ENCODE measurements around the gene TULP3. TPM values are rescaled to one million over a fixed set of nuclear protein-coding genes. Genes with fewer than 3 reads are reported as not detected.

The TULP3 gene
- polyA plus RNA-seq, 4 donors, result 3.1 to 10.5 (median 5.5) TPM

- DNase-seq, result no peak
- H3K27ac ChIP-seq (ENCODE audit: low read depth in 1 of 3, low read length in 2 of 3), result no peak overlapping the region
- H3K9me3 ChIP-seq (ENCODE audit: control insufficient read depth in 2 of 2, insufficient read depth in 1 of 2, low read depth in 1 of 2, low read length in 1 of 2), result peaks cover 0 to 3% of the 10 kb centered on the region in 2 donors
- no peaks in the 10 kb centered on the region for H3K27me3 ChIP-seq (ENCODE audit: control insufficient read depth in 3 of 3, insufficient read depth in 3 of 3, low read length in 3 of 3)
- H3K4me1 ChIP-seq (ENCODE audit: control insufficient read depth in 3 of 3, insufficient read depth in 2 of 3, low read depth in 1 of 3, low read length in 2 of 3), result no peaks in the 10 kb centered on the region
- 96 to 100% (median 100%) methylated on average over 1 of the region's 1 CpG for WGBS, 3 donors
- no peaks in the 10 kb centered on the region for H3K36me3 ChIP-seq (ENCODE audit: control insufficient read depth in 3 of 3, insufficient read depth in 2 of 3, low read depth in 1 of 3, low read length in 3 of 3)
- no peak overlapping the region for H3K4me3 ChIP-seq (ENCODE audit: low read depth in 1 of 3, low read length in 3 of 3)
- FAIRE-seq, result no peak
Measured at GRCh38 chr12:2984698-2985097, 94.0 kb downstream of the TULP3 start.

- 71 to 83% (median 75%) methylated on average over 3 of the region's 3 CpGs for WGBS, 3 donors
- Histone ChIP-seq H3K9me3 (ENCODE audit: control insufficient read depth in 2 of 2, insufficient read depth in 1 of 2, low read depth in 1 of 2, low read length in 1 of 2) (peaks cover 0 to 3% of the 10 kb centered on the region in 2 donors), H3K36me3 (ENCODE audit: control insufficient read depth in 3 of 3, insufficient read depth in 2 of 3, low read depth in 1 of 3, low read length in 3 of 3) (no peaks in the 10 kb centered on the region), H3K4me3 (ENCODE audit: low read depth in 1 of 3, low read length in 3 of 3) (no peak overlapping the region), H3K27ac (ENCODE audit: low read depth in 1 of 3, low read length in 2 of 3) (no peak overlapping the region), H3K27me3 (ENCODE audit: control insufficient read depth in 3 of 3, insufficient read depth in 3 of 3, low read length in 3 of 3) (no peaks in the 10 kb centered on the region), H3K4me1 (ENCODE audit: control insufficient read depth in 3 of 3, insufficient read depth in 2 of 3, low read depth in 1 of 3, low read length in 2 of 3) (no peaks in the 10 kb centered on the region)
- DNase-seq, result no peak
- FAIRE-seq, result no peak
Measured at GRCh38 chr12:2986876-2987275, 96.2 kb downstream of the TULP3 start.

GRCh38 chr12:2988494-2988893, 97.8 kb downstream of the TULP3 start:
- H3K4me1 ChIP-seq (ENCODE audit: control insufficient read depth in 3 of 3, insufficient read depth in 2 of 3, low read depth in 1 of 3, low read length in 2 of 3), result no peaks in the 10 kb centered on the region
- H3K27ac ChIP-seq (ENCODE audit: low read depth in 1 of 3, low read length in 2 of 3), result no peak overlapping the region
- no peaks in the 10 kb centered on the region for H3K36me3 ChIP-seq (ENCODE audit: control insufficient read depth in 3 of 3, insufficient read depth in 2 of 3, low read depth in 1 of 3, low read length in 3 of 3)
- H3K4me3 ChIP-seq (ENCODE audit: low read depth in 1 of 3, low read length in 3 of 3), result no peak overlapping the region
- DNase-seq, result peak in 1 of 2 donors; percentile 72
- peaks cover 0 to 3% of the 10 kb centered on the region in 2 donors for H3K9me3 ChIP-seq (ENCODE audit: control insufficient read depth in 2 of 2, insufficient read depth in 1 of 2, low read depth in 1 of 2, low read length in 1 of 2)
- no peak for FAIRE-seq
- WGBS, 3 donors, result 89 to 93% (median 89%) methylated on average over 5 of the region's 5 CpGs
- no peaks in the 10 kb centered on the region for H3K27me3 ChIP-seq (ENCODE audit: control insufficient read depth in 3 of 3, insufficient read depth in 3 of 3, low read length in 3 of 3)

Other genes starting within 250 kb of the TULP3 start
- gene FKBP4, start 95.9 kb upstream of the TULP3 start, polyA plus RNA-seq, result 10 to 100 TPM; 20.3 to 48.6 (median 34.4) TPM
- gene ITFG2, start 78.2 kb upstream of the TULP3 start, polyA plus RNA-seq, result 10 to 100 TPM; 17.0 to 45.9 (median 22.3) TPM
- gene NRIP2, start 55.9 kb upstream of the TULP3 start, polyA plus RNA-seq, result 1 to 10 TPM in 2 of 4 donors, under 1 TPM in 1, not detected in 1; 0.22 to 4.0 (median 3.1) TPM
- gene TEX52, start 33.9 kb upstream of the TULP3 start, polyA plus RNA-seq, result 1 to 10 TPM in 1 of 4 donors, under 1 TPM in 1, not detected in 2; 0.22 to 2.5 TPM
- 10 to 100 TPM in 2 of 4 donors, 1 to 10 TPM in 2; 2.4 to 38.8 (median 10.3) TPM for gene FOXM1, start 13.7 kb upstream of the TULP3 start, polyA plus RNA-seq
- gene RHNO1, start 13.7 kb upstream of the TULP3 start, polyA plus RNA-seq, result 10 to 100 TPM; 15.7 to 25.1 (median 19.6) TPM
- gene TEAD4, start 68.5 kb downstream of the TULP3 start, polyA plus RNA-seq, result 10 to 100 TPM in 2 of 4 donors, 1 to 10 TPM in 2; 2.3 to 18.7 (median 10.3) TPM
- 10 to 100 TPM in 2 of 4 donors, 1 to 10 TPM in 2; 1.3 to 25.5 (median 12.8) TPM for gene TSPAN9, start 186.5 kb downstream of the TULP3 start, polyA plus RNA-seq